GM11168 (cell line): ENCODE measurements around the gene AQP7.
"Not testable (repeated sequence)": the region's sequence is repeated elsewhere in the genome, so short reads cannot be mapped to it uniquely, and the experiment has no call there.

Experiments
- in situ Hi-C: fragments of 300-500 bp; cut with MboI; formaldehyde crosslinking; loops from one replicate; pipeline ENCODE4 v1.12.0; 2022; ENCODE audit warnings: low sequenced_read_pairs; ENCODE audit not compliant: unreplicated experiment

Gene AQP7

DNA sequence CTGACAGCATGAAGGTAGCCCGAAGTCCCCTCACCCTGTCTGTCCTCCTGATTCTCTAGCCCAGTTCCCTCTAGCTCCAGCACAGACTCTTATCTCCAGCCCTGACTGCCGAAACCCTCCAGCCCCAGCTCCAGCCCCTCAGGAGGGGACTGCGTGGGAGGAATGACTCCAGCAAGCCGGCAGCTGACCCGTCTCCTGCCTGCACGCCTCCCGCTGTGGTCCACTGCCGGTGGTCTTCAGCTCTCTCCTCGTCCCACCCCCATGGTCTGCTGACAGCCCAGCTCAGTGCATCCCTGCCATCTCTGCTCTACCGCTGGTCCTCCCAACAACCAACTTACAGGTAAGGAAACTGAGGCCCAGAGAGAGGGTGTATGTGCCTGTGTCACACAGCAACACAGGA, 559 bp downstream of the AQP7 start:
- in situ Hi-C loops, result not testable (repeated sequence)

DNA sequence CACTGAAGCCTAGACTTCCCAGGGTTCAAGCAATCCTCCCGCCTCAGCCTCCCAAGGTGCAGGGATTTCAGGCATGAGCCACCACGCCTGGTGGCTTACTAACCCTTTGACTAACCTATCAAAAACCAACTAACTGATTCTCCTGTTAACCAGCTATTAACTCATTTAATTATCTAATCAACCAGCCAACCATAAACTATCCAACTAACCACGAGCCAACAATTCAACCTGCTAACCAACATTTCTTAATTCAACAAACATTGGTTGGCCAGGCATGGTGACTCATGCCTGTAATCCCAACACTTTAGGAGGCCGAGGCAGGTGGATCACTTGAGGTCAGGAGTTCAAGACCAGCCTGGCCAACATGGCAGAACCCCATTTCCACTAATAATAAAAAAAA, 3.3 kb downstream of the AQP7 start:
- in situ Hi-C loops, result not testable (repeated sequence)

DNA sequence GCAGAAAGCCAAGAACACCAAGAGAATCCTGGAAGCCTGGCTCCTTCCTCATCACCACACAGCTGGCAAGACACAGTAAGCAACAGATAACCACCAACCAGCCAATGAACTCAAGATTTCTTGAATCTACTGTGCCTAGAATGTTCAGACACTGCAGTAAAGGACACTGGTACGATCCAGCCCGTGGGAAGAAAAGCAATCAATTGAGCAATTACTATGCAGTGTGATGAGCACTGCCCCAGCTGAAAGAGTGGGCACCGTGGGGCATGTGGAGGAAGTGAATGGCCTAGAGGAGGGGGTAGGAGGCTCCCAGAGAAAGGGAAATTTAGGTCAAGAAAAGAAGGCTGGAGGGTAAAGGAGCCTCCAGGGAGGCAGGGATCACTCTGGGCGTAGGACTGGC, 4.6 kb downstream of the AQP7 start:
- in situ Hi-C loops, result not testable (repeated sequence)

DNA sequence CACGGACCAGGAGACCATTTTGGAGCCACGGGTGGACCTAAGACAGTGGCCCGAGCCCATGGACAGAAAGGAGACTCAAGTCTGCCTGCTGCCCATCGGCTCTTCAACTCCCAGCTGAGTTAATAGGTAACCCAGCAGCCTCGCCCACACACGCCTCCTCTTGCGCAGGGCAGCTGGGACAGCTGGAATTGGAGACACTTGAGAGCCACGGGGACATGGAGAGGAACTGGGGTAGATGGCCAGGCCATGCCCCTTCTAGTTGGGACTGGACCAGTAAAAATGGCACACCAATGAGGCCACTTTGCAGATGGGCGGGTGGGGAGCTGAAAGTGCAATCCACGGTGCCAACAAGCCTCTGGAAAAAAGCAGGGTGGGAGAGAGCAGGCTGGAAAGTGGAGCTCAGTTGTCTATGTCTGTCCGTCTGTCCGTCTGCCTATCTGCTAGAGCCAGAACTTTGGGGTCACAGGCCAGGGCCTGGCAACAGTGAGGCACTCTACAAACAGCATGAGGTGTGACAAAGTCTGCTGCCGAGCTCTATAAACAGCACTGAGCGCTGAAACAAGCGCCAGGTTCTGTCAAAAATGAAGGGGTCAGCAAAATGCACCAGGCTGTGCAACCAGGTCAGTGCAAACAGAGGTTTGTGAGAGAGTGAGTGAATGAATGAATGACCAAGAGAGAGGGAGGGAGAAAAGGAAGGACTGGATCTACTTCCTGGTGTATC, 7.0 kb downstream of the AQP7 start:
- in situ Hi-C loops, result not testable (repeated sequence)

DNA sequence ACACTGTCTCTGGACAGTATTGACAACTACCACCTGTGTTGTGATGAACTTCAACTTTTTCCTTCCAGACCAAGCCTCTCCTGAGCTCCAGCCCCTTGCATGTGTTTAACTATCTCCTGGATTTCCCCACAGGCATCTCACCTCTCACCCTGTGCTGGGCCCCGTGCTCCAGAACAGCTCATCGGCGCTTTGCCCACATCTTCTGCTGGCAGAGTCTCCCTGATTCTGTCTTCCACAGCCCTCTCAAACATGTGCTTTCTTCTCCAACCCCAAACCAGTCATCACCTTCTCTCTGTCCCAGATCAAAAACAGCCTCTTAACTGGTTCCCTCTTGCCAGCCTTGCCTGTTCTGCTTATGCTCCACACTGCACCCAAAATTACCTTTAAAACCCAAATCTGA, 8.4 kb downstream of the AQP7 start:
- in situ Hi-C loops, result not testable (repeated sequence)

DNA sequence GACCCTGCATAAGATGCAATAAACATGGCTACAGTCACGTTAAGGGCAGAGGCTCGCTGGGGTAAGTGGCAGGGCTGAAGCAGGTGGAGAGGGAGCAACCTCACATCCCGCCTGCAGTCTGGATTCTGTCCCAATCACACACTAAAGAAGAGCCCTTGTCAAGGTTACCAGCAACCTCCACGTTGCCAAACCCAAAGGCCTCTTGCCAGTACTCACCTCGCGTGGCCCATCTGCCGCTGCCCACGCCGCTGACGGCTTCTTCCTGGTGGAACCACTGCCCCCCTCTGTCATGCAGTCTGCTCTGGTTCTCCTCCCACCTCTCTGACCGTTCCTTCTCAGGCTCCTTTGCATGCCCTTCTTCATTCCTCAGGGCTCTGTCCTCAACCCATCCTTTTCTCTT, 8.8 kb downstream of the AQP7 start:
- in situ Hi-C loops, result no loop called here

DNA sequence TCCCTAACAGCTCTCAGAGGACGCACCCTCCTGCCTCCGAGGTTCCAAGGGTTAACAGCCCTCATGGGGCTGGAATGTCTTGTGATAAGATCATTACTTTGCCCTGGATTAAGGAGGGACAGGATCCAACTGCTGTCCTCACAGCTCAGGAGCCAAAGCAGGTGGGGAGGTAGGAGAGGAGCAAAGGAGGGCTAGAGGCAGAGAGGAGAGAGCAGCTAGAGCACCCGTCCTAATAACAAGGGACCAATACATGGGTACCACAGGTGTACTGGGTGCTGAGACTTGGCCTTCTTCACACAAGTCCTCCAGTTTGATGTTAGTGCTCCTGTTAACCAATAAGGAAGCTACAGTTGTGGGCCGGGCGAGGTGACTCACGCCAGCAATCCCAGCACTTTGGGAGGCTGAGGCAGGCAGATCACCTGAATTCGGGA, 9.8 kb downstream of the AQP7 start:
- in situ Hi-C loops, result not testable (repeated sequence)

DNA sequence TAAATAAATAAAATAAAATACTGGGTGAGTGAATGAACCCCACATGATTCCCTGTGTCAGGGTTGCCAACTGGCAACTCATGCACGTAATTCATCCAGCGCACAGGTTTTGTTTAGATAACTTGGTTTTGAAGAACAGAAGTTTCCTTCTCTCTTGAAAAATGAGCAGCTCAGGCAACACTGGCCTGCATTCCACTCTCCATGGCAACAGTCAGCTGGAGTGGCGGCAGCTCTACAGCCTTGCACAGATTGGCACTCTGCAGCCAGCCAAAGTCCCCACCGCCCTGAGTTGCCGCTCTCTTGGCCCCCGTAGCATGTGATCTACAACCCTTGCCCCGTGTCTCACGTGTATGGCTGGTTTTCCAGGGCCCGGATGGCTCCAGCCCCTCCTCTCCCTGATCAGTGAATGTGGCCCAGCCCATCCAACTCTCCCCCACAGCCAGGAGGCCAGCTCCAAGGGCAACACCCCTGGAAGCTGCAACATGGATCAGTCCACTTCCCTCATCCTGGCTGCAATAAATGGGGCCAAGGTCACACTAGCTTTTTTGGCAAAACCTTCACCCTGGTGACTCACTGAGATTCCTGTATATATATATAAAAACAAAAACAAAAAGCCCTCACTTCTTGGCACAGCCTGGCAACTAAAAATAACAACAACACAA, 11.1 kb downstream of the AQP7 start:
- in situ Hi-C loops, result not testable (repeated sequence)

DNA sequence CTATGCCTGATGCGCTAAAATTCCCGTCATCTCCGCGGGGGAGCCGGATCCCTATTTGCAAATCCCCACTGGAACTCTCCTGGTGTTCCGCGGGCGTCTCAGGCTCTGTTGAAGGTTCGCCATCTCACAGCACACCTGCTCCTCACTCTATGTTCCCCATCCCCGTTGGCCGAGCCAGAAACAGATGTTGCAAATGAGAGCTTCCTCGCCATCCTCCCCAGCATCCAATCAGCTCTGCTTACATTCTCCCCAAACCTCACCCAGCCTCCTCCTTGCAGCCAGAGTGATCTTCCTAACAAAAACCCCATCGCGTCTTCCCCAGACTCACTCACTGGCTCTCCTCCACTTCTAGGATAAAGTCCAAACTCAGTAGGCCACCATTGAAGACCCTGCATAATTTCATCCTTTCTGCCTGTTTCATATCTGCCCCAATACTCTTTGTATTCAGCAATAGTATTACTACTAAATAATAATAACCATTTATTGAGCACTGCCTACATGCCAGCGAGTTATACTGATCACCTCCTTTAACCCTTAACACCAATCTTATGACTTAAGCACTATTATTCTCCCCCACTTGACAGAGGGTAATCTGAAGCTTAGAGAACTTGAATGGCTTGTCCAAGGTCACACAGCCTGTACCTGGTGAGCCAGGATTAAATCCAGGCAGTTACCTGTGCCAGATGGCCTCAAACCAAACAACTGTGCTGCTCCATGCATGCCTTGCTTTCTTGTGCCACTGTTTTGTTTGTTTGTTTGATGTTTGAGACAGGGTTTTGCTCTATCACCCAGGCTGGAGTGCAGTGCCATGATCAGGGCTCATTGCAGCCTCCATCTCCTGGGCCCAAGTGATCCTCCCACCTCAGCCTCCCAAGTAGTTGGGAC, 14.0 kb downstream of the AQP7 start:
- in situ Hi-C loops, result no loop called here

DNA sequence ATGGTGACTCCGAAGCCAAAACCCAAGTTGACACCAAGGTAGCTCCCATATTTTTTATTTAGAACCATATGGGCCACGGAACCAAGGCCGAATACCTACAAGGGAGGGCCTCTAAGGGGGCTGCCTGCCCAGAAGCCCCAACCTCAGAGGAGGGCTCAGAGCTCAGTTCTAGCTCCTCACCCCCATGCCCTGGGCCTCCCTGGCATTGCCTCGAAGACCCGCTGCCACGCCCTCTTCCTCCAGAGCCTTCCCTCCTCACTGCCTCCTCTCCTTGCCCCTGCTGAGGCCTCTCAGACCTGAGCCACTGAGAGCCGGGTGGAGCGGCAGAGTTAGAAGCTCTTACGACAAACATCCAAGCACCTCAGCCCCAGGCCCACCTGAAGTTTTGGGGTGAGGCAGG, 15.4 kb downstream of the AQP7 start:
- in situ Hi-C loops, result not testable (repeated sequence)

DNA sequence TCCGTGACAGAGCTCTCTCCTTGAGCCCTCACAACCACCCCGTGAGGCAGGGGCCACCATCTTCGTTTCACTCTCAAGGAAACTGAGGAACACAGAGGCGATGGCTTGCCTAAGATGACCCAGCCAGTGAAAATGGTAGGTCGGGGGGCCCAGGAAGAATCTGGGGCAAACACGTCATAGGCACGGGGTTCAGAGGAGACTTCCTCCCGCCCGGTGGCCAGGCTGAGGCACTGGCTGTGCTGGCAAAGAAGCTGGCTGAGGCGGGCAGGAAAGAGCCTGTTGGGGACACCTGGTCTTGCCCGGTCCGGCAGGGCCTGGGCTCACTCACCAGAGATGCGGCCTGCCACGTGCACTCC, 15.7 kb downstream of the AQP7 start:
- in situ Hi-C loops, result not testable (repeated sequence)

DNA sequence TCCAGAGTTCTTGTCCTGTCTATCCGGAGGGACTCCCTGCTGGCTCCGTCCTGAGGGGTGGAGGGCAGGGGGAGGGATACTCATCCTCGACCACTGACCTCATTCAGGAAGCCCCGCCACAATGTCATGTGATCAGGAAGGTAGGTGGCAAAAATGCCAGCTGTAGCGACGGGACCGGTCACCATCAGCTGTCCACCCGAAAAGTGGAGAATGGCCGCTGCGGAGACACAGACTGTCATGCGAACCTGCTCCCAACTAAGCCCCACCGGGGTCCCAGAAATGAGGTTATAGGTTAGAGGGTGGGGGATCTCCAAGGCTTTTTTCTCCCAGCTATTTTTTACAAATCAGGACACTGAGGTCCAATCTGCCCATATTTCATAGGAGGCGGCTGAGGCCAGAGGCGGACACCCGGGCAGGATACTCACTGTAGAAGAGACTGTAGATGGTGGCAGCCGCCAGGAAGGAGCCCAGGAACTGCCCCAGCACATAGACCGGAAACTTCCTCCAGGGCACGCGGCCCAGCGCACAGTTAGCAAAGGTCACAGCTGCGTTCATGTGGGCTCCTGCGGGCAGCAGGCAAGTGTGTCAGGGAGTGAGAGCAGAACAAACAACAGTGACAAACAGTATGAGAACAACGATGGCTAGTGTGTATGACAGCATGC, 16.3 kb downstream of the AQP7 start:
- in situ Hi-C loops, result not testable (repeated sequence)

DNA sequence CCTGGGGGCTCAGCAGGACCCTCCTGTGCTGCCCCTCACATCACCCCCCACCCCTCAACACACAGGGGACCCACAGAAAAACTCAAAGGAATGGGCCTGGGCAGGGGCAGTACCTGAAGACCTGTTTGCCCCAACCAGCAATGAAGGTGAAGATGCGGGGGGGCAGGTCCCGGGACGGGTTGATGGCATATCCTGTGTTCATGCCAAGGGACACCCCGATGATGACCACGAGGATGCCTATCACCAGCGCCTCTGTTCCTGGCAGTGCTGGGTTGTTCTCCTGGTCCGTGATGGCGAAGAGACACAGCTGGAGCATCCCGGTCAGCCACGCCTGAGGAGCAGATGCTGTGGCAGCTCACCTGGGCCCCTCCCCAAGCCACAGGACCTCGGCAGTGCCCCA, 16.8 kb downstream of the AQP7 start:
- in situ Hi-C loops, result not testable (repeated sequence)

DNA sequence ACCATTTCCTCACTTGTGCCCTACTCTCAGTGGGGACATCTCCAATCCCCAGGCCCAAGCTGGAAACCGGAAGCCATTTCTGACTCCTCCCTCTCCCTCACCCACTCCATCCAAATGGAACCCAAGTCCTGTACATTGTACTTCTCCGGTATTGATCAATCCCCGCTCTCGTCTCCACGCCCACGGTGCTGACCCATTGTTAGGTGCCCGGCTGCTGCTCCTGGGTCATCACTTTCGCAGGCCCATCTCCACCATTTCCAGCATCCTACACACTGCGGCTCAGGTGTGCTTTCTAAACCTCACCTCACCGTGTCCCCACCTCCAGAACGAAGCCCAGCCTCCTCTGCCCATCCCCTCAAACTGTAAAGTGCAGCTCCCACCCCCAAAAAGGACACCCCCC, 19.0 kb downstream of the AQP7 start:
- in situ Hi-C loops, result not testable (repeated sequence)

DNA sequence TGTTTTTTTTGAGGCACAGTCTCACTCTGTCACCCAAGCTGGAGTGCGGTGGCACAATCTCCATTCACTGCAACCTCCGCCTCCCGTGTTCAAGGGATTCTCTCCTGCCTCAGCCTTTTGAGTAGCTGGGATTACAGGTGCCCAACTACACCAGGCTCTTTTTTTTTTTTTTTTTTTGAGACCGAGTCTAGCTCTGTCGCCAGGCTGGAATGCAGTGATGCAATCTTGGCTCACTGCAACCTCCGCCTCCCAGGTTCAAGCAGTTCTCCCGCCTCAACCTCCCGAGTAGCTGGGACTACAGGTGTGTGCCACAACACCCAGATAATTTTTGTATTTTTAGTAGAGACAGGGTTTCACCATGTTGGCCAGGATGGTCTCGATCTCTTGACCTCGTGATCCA, 20.0 kb downstream of the AQP7 start:
- in situ Hi-C loops, result not testable (repeated sequence)

DNA sequence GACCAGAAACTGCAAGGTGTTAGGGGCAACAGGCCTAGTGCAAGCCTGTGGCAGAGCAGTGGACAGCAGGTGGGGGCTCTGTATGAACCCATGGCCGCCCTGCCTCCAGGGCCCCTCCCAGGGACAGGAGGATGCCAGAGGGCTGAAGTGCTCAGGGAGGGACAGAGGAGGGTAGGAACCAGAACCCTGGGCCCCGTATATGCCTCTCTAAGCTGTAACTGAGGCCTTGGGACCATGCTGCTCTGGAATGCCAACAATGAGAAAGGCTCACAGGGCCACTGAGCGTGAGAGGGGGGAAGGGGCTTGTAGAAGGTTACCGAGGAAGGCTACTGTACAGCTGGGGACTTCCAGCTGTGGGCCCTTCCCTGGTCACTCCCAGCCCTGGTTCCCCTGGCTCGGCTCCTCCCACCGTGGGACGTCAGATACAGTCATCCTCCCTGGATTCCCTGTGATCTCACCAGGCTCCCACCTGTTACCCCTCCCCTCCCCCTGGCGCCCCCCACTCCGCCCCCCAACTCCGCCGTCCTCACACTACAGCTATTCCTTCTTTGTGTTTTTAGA, 21.1 kb downstream of the AQP7 start:
- in situ Hi-C loops, result no loop called here

DNA sequence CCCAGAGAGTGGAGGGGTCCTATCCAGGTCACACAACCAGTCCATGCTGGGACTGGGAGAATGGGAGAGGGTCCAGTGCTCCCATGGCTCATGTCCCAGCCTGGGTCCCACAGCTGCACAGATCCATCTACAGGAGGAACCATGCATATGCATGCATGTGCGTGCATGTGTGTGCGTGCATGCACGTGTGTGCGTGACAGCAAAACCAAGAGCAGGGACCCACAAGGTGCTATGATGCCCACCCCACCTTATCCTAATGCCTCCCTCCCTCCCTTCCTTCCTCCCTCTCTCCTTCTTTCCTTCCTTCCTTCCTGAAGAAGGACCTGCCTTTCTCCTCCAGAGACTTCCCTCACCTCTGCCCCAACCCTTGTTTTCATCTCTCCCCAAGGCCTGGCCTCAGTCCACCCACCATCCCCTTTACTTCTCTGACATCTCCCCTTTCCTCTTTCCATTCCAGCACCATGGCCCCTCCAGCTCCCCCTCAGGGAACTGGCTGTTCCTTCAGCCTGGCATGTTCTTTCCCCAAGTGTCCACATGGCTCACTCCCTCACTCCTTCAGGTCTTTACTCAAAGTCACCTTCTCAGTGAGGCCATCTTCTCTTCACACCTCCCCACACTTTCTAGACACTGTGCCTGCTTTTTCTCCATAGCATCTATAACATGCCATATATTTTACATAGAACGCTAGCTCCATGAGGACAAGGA, 21.8 kb downstream of the AQP7 start:
- in situ Hi-C loops, result no loop called here

DNA sequence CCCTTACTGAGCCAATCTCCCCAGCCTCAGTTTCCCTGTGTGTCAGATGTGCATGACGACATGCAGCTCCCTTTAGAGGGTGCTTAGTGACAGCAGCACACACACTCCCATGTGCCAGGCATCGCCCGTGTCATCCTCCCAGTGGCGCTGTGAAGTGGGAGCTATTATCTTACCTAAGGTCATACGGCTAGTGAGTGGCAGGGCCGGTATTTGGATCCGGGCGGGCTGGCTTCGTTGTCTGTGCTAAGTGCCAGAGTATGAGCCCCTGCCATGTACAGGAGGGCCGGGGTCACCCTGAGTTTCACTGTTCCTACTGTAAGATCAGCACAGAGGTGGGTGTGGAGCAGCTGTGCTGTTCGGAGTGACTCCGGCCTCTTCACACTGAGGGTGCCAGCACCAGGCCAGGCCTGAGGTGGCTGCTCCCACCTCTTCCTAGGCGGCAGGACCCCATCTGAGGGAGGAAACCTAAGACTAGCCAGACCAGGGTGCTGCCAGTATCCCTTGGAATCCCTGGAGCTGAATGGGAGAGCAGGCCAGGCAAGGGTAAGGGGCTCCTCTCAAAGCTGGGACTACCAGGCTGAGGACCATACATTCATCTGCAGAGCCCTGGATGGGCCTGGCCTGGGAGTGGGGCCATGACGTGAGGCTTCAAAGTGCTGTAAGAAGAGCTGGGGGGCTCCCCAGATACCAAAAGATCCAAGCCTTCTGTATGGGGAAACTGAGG, 22.5 kb downstream of the AQP7 start:
- in situ Hi-C loops, result no loop called here
